Astrocyte (in vitro differentiated cells and primary cell): Measurements from ENCODE around the gene PYGB.

ENCODE experiments used
- CTCF ChIP-seq: IDR thresholded peaks from 2 replicates; pipeline ENCODE4 v1.5.1; 2011; ENCODE audit warnings: low read depth, mild to moderate bottlenecking, inconsistent platforms, low read length, moderate library complexity; ENCODE audit not compliant: insufficient read depth
- EZH2 ChIP-seq: IDR thresholded peaks from 2 replicates; pipeline ENCODE4 v1.6.1; 2012; ENCODE audit warnings: mild to moderate bottlenecking, low read length, inconsistent platforms; ENCODE audit not compliant: insufficient read depth

GRCh38 chr20:25226433-25227316 lies 21.2 kb upstream of the PYGB start:
- TF ChIP-seq CTCF (no peak), EZH2 (no peak)
